ENCODE results near the gene SYPL2.

Gene SYPL2

GRCh38 chr1:109514846-109515245 lies 48.5 kb downstream of the SYPL2 start:
- no peak for DNase-seq (ENCODE audit: low read depth, low spot score)

DNA sequence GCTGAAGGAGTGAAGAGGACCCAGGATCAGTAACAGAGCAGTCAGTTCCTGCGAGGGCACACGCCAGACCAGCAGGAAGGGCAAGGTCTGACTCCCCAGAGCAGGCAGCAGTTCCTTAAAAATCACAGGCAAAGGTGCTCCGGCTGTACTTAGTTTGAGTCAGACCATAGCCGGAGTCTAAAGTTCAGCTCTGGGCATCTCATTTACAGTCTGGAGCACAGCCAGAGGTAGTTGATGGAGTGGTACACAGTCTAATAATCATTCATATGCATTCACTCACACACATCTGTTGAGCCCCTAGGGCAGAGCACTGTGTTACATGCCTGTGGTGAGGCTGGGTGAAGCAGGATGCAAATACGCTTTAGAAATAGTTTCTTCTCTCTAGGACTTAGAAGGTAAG lies 50.5 kb downstream of the SYPL2 start:
- no peak for DNase-seq (ENCODE audit: low read depth, low spot score)

- DNase-seq (ENCODE audit: low read depth, low spot score): no peak
Observed at GRCh38 chr1:109517337-109517736, 51.0 kb downstream of the SYPL2 start.

- no peak for DNase-seq (ENCODE audit: low read depth, low spot score)
Observed at GRCh38 chr1:109521002-109521951, 54.9 kb downstream of the SYPL2 start.

GRCh38 chr1:109522026-109522425 lies 55.7 kb downstream of the SYPL2 start:
- DNase-seq (ENCODE audit: low read depth, low spot score): no peak

- DNase-seq (ENCODE audit: low read depth, low spot score): no peak
Observed at GRCh38 chr1:109523706-109524105, 57.4 kb downstream of the SYPL2 start.

DNA sequence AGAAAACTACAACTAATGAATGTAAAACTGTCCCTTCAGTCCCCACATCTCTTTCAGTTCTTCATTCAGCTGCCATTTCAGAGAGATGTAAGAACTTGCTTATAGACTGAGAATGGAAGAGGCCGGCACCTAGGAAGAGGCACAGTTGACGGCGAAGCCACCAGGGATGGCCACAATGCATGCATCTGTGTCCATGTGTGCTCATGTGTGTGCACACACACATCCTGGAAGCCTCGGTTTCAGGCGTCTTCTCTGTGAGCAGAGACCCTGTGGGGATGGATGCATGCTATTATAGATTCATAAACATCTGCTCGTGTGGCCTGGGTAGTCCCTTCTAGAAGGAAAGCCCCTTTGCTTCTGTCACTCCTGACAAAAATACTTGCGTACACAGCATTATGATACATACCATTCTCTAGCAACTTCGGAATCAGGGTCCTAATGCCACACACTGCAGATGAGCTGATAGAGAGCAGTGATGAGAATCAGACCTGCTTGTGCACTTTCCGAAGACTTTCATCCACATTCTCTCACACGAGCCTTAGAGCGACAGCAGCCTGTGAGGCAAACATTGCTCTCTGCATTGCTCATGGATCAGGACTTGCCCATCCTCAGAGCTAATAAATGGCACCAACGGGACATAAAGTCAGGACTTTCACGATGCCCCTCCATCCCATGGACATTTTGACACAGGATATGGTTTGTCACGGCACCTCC lies 60.9 kb downstream of the SYPL2 start:
- no peak for DNase-seq (ENCODE audit: low read depth, low spot score)

DNA sequence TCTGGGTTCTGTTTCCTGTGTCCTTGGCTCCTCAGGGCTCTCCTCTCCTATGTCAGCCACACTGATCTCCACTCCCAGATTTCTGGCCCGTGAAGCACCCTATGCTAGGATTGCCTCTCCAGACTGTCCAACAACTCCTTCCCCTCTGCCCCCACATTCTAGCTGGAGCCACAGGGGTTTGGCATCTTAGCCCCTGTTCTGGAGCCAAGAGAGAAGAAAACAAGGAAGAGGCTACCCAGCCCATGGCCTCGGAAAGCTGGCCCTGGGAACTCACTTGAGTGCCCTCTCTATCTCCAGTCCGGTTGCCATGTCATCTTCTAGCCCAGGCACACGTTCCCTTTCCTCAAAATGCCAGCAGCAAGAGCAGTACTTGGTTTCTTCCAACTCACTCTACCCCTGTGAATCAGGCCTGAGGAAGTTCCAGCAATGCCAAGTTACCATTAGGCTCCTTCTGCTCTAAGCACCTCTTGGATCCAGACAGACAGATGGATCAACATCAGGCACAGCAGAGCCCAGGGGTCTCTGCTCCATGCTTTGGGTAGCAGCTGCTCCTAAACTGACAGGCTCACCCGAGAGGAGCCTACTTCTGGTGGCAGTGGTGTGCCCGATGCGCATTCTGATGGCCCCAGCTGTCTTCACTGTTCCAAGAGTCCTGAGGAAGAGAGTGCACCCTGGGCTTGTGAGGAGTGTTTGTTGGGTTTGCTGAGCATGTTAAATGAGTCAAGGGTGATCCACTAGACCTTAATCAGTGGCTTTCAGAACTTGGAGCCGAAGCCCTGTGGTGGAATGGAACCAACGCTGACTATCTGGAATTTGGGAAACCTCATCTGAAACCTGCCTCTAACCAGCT lies 61.7 kb downstream of the SYPL2 start:
- DNase-seq (ENCODE audit: low read depth, low spot score): no peak

GRCh38 chr1:109528712-109529111 lies 62.4 kb downstream of the SYPL2 start:
- DNase-seq (ENCODE audit: low read depth, low spot score): no peak

GRCh38 chr1:109529881-109530456 lies 63.6 kb downstream of the SYPL2 start:
- DNase-seq (ENCODE audit: low read depth, low spot score): no peak

DNA sequence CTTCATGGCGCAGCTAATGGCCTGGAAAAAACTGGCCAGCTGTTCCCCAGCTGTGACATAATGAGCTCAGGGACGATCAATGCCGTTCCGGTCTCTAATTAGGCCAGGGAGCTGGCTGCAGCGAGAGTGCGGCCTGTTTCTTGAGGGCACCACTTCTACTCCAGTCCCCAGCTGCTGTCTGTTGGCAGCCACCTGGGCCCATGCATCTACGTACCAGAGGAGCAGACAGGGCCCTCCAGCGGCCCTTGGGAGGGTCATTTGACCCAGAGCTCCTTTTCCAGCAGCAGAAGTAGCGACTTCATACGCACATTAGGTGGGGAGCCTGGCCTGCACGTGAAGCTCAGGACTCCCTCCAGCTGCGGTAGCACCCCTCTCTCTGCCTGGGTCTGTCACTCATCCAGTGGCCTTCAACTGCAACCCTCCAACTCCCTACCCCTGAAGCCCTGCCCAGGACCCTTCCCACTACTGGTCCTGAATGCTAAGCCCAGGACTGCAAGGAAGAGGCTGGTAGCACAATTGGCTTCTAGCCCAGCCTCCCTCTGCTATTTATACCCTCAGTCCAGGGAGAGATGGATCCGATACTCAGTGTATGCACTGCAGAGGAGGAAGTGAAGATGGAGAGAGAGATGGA lies 64.2 kb downstream of the SYPL2 start:
- no peak for DNase-seq (ENCODE audit: low read depth, low spot score)

DNA sequence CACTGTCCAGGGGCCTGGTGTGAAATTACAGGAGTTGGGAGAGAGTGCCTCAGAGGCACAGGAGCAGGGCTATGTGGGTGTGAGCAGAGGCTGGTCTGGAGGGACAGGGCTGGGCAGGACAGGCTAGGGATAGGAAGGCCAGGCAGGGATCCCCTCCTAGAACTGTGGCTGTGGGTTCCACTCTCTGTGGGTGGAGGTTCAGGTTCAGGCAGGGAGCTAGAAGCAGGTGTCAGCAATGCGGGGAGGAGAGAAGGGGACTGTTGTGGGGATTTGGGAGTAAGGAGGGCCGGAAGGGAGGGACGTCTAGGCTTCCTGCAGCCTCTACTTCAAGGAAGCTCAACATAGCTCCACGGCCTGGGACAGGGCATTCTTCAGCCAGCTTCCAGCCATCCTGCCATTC lies 65.0 kb downstream of the SYPL2 start:
- DNase-seq (ENCODE audit: low read depth, low spot score): no peak
